Right ventricle myocardium superior (tissue), 1 donor: ENCODE measurements around the gene ID3. TPM values are rescaled to one million over a fixed set of nuclear protein-coding genes. Genes with fewer than 3 reads are reported as not detected.

Source experiments
- ATAC-seq: fragments of 200-7000 bp; cut with Tn5 transposase; one replicate; pipeline ENCODE4 v1.9.1; 2020; ENCODE audit warnings: mild to moderate bottlenecking; ENCODE audit not compliant: poor library complexity
- DNase-seq: peaks from one replicate; pipeline ENCODE4 v3.0.0-alpha.2; 2020
- intact Hi-C: fragments of 100-400 bp; cut with DNase I; formaldehyde crosslinking; loops from one replicate; pipeline ENCODE4 v1.11.2; 2022
- total RNA-seq: library from RNA; stranded (reverse); fragmentation: NEBNext Ultra II Directional; extraction: Animal tissue kit (Norgen Biotek cat#: 25700); gene quantifications from one replicate; pipeline ENCODE4 v1.2.1, GENCODE V29; 2021
- donor health status: DM: no; HTN: yes; CAD: no; lungs with severe emphysema.

ID3 gene
- total RNA-seq, 1 donor from 2014 or later = 73.0 TPM

DNA sequence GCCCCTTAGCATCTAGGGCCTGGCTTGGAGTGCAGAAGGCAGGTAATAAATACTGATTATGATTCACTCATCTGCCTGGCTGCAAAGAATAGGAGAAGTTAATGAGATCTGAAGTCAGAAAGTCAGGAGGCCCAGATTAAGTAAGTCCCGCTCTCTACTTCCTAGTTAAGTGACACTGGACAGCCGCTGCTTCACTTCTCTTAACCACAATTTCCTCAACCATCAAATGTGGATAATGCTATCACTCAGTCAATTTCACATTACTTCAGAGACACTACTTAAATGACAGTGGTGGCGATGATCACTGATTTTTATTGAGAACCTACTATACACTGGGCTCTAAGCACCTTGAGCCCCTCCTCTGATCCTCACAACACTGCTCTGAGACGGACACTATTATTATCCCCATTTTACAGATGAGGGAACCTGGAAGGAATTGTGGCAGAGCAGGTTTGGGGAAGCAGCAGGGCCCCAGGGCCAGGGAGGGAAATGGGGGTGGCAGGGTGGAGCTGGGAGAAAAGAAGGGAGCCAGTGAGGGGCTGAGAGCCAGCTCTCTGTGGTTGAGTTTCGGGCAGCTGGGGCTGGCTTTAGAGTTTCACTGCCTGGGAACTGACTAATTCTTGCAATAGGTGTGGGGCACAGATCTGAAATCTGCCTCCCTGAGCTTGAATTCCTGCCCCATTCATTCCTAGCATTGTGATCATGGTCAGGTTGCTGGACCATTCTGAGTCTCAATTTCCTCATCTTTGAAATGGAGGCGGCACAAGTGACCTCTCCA is 25.9 kb downstream of the ID3 start:
- intact Hi-C loops = loop anchor here (5.0 kb wide), 1 partner anchor 36 kb away; no protein-coding TSS in a partner anchor

DNA sequence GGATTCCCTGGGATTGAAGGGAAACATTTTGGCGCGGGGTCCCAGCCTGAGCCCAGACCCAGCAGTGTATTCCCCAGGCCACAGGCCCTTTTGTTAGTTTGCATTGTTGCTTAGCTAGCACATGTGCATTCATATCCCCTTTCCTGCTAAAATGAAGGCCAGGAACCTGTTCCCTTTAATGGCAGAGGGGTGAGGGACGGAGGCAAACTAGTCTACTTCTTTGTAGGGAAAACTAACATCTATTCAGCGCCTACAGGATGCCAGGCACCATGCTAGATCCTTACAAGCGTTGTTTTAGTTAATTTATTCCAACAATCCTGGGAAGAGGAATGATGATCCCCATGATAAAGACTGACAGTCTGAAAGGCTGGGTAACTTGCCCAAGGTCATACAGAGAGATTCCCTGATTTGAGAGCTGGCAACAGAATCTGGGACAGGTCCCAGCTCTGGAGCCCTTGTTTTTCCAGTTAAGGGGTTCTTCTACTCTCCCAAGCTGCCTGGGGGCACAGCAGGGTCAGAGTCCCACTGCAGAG is 27.7 kb downstream of the ID3 start:
- ATAC-seq (no peak), DNase-seq (no peak)
- intact Hi-C loops = loop anchor here (5.0 kb wide), 1 partner anchor 34 kb away; no protein-coding TSS in a partner anchor

More for the DNA sequence above, 25.9 kb downstream of the ID3 start:
- ATAC-seq (no peak), DNase-seq (no peak)

DNA sequence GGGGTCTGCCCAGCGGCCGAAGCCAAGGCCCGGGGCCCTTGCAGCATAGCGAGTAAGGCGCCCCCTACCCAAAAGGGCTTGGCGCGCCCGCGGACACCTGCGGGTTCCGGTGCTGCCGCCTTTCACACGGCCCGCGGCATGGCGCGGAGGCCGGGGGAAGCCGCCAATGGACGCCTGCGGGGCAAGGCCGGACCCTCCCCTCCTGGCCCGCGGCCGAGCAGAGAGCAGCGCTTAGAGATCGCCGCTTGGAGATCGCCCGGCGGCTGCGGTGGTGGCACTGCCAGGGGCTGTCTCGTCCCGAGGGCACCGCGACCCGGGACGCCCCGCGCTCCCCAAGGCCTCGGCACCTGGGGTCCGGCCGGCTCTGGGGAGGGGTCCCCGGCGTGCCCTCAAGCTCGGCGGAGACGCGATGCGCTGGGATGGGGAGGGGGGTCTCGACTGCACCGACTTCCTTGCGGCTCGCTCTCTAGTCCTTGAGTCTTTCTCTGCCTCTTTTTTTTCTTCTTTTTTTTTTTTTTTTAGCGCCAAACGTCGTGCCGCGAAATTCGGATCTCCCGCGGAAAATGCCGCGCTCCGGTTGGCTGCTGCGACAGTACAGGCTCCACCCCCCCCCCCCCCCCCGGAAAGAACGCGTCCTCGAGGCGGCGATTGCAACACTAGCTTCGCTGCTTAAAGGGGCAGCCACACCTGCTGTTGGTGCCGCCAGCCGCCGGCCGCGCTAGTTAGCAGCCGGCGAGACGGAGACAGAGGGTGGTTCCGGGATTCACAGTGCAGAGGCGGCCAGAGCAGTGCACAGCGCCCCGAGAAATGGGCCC is 28.3 kb downstream of the ID3 start, which contains the start of gene E2F2:
Gene E2F2, minus strand, starts transcription at position 487 of the 815 bp plus-strand sequence. Its CDS starts 440 bp downstream, at position 47.
- intact Hi-C loops = loop anchor here (5.0 kb wide), 1 partner anchor 34 kb away; no protein-coding TSS in a partner anchor
- ATAC-seq (peak; percentile 91), DNase-seq (peak; percentile 92)

DNA sequence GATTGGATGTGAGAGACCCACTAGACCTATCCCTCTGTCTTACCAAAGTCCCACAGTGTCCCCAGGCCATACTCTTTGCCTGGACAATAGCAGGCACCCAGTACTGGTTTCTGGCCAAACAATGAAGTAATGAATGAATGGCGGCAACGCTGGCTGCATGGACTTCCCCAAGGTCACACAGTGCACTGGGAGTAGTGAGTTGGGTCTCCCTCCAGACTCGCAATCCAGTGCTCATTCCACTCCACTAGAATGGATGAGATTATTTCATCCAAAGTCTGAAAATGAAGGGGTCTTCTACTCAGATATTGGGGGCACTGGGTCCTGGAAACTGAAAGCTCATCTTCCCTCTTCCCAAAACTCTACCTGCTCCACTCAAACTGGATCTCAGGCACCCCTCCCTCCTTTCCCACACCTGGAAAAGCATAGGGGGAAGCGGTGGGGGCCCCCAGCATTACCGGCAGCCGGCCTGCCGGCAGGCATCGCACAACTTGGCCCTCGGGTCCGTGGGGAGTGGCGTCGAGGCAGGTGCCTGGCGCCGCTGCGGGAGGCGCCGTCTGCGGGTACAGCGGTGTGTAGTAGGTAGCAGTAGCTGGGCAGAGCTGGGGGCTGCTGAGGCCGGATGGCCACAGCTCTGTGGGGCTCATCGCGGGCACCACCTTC is 29.1 kb downstream of the ID3 start:
- no peak for DNase-seq
- ATAC-seq = no peak
- intact Hi-C loops = loop anchor here (5.0 kb wide), 1 partner anchor 33 kb away; no protein-coding TSS in a partner anchor

DNA sequence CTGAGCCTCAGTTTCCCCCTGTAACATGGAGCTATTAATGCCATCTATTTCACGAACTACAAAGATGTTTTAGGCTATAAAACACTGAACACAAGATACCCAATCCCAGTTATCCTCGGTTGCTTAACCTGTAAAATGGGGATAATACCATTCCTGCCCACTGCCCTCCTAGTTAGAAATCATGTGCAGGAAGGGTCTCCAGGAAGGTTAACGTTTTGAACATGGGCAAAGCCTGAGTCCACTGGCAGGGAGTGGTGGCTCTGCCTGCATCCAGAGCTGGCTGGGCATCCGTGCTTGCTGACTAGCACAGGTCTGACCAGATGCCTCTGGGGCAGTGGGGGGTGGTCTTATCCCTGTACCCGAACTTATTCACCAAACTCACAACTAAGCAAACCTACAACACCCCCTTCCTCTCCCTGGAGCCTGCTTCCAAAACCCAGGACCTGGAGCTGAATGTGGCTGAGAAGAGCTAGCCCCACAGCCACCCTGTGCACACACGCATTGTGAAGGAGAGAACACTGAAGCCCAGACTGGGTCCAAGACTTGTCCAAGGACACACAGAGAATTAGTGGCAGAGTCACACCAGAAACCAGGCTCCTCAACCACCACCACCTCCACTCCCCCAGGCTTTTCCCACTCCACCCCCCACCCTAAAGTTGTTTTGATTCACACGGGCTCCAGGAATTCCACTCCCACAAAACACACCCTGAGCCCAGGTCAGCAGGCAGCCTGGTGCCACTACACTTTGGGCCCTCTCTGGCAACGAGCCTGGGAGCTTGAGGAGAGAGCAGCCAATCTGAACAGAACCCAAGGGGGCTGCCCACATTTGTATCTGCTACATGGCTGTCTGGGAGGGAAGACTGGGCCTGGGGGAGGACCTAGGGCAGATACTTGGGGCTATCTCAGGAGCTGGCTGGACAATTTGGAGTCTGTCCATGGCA is 29.9 kb downstream of the ID3 start:
- intact Hi-C loops = loop anchor here (5.0 kb wide), 1 partner anchor 32 kb away; no protein-coding TSS in a partner anchor
- DNase-seq (no peak), ATAC-seq (no peak)

DNA sequence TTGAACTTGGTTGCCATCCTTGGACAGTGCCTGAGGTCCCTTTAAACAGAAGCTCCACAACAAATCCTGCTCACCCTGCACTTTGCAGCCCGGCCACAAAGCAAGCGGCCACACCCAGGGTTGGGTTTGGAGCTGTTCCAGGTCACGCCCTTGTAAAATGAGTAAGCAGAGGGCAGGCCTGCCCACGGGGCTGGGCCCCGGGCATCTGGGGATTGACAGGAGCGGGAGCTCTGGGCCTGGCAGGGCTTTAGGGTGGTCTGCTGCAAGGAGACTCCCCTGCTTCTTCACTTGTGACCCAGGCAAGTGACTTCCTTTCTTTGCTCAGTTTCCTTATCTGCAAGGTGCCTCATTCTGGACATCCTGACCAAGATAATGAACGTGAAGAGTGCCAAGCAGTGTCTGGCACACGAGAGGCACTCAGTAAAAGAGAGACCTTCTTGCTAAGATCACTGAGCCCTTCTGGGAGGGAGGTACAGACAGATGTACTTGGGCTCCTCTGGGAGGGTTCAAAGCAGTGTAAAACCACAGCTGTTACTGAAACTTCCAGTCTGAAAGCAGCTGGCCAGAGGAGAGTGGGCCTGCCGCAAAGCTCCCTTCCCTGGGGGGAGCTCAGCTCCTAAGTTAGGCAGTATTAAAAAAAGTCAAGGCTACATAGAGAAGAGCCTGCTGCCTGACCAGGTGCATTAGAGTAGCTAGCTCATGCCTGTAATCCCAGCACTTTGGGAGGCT is 30.9 kb downstream of the ID3 start:
- DNase-seq = peak; percentile 92
- intact Hi-C loops = no loop called here
- ATAC-seq = peak; percentile 66

DNA sequence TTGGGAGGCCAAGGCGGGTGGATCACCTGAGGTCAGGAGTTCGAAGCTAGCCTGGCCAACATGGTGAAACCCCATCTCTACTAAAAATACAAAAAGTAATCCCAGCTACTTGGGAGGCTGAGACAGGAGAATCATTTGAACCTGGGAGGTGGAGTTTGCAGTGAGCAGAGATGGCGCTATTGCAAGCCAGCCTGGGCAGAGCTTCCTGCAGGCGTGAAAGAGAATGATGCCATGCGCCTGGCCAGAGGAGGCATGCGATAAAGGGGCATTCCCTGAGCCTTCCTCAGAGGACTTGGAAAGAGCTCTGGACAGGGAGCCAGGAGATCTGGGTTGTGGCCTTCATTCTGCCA is 31.4 kb downstream of the ID3 start:
- DNase-seq = no peak
- ATAC-seq = no peak
- intact Hi-C loops = no loop called here

- intact Hi-C loops = no loop called here
- ATAC-seq = no peak
- no peak for DNase-seq
These were observed 31.9 kb downstream of the ID3 start for GRCh38 chr1:23527366-23527765.

DNA sequence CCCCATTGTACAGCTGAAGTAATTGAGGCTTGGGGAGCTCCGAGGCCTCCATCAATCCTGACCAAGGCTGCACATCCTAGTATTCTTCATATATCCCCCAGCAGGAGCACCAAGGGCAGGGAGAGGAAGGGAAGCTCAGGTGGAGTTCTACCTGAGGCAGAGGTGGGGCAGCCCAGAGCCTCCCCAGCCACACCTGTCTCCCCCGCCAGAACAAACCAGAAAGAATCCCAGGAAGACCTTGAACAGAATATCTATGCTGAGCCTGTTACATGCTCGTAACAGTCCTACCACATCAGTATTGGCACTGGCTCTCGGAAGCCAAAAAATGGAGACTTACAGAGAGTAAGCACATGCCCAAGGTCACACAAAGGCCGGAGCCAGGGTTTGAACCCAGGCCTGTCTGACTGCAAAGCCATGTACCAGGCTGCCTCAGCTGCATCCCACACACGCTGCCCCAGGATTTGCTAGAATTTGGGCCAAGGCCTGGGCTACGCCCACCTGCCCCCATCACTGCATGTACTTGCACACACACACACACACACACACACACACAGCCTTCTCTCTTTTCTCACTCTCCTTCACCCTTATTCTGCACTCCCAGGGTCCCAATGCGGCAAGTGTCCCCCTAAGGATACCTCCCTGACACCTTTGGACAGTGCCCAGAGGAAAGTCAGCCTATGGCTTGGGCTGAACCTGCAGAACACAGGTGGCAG is 32.8 kb downstream of the ID3 start:
- ATAC-seq (no peak), DNase-seq (no peak)
- intact Hi-C loops = no loop called here

- DNase-seq (no peak), ATAC-seq (no peak)
- intact Hi-C loops = no loop called here
These were observed 33.6 kb downstream of the ID3 start for GRCh38 chr1:23525558-23526250.

DNA sequence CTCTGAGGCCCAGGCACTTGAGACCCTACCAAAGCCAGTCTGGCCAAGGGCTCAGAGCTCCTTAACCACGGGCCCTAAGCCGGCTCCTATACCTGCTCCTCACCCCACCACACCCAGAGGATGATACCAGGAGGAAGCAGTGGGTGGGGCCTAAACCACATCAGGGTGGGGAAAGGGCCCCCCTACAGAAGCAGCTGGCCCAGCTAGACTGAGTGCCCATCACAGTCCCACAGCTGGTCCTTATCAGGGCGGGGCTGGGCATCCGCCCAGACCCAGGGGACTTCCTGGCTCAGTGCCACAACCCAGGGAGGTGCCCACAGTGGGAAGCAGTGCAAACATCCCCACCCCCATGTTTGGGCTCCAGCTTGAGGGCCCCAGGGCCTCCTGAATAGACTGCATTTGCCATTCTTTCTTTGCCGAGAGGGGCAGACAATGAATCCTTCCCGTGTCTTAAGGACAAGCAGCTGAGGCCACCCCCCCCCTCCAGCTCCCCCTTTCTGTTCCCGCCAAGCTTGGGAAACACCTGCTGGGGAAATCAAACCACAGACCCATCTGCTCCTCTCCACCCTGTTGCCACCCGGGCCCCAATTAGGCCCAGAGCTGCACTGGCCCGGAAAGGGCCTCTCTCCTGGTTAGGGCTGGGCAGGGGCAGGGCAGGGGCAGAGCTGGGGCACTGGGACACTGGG is 34.4 kb downstream of the ID3 start:
- ATAC-seq = no peak
- DNase-seq = no peak
- intact Hi-C loops = no loop called here

GRCh38 chr1:23524163-23524562 is 35.1 kb downstream of the ID3 start:
- ATAC-seq = no peak
- no peak for DNase-seq
- intact Hi-C loops = no loop called here

- no peak for ATAC-seq
These were observed 36.9 kb downstream of the ID3 start for GRCh38 chr1:23522244-23522982.

GRCh38 chr1:23521588-23521987 is 37.7 kb downstream of the ID3 start:
- intact Hi-C loops = no loop called here
- no peak for DNase-seq
- ATAC-seq = no peak

More at GRCh38 chr1:23522244-23522982, 36.9 kb downstream of the ID3 start:
- DNase-seq = no peak
- intact Hi-C loops = no loop called here

- DNase-seq = no peak
- ATAC-seq = no peak
- intact Hi-C loops = no loop called here
These were observed 41.7 kb downstream of the ID3 start for GRCh38 chr1:23517581-23517980.
